ENCODE results near the gene SUZ12.
"Not testable (repeated sequence)": the region's sequence is repeated elsewhere in the genome, so short reads cannot be mapped to it uniquely, and the experiment has no call there.

The SUZ12 gene

GRCh38 chr17:32042266-32042665, 105.5 kb downstream of the SUZ12 start:
- DNase-seq = not testable (repeated sequence)

DNA sequence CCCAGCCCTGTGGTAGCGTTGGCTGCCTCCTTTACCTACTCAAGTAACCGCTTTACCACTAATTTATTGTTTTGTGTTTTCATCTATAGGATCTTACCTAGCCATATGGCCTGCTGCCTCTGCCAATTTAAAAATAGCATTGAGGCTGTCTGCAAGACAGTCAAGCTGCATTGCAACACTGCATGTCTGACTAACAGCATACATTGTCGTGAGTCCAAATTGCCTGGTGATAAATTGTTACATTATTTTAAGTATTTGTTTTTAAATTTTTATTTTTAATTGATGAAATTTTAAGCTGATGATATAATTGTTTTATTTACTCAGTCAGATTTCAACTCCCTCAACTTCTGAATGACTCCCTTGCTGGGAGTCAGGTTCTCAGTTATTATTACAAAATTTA, 108.8 kb downstream of the SUZ12 start:
- DNase-seq = not testable (repeated sequence)

DNA sequence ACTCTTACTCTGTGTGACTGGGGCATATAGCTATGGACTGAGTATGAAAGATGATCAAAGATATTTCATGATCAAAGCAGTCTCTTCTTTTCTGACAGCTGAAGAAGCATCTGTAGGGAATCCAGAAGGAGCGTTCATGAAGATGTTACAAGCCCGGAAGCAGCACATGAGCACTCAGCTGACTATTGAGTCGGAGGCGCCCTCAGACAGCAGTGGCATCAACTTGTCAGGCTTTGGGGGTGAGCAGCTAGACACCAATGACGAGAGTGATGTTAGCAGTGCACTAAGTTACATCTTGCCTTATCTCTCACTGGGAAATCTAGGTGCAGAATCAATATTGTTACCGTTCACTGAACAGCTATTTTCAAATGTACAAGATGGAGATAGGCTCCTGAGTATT, 110.9 kb downstream of the SUZ12 start:
- not testable (repeated sequence) for DNase-seq

Measured in NCI-H526 treated with DMSO at 0.1 percent for 48 hours (cell line).